ENCODE data around the gene C16orf92. TPM values are rescaled to one million over a fixed set of nuclear protein-coding genes. Genes with fewer than 3 reads are reported as not detected.

Gene C16orf92
- total and polyA plus RNA-seq, 2 of the 8 experiments (the other 6 are each of a cell fraction or from before 2014, with no cell fraction given) = not detected

DNA sequence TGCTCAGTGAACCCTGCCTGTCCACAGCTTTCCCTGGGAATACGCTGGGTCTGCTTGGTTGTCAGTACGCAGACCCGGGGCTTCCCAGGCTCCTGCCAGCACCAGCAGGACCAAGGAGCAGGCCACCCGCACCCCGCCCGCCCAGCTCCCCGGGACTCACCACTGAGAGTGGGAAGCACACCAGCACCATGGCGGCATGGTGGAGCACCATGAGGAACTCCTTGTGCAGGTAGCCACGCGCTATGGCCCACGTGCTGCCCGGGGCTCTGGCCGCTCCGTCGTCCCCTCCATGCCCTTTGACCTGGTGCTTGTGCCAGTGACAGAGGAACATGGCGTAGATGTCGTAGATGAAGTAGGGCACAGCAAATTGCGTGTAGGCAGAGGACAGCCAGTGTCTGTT is 3.5 kb downstream of the C16orf92 start:
- Histone ChIP-seq H3K36me3 (ENCODE audit: control insufficient read depth in 2 of 4, insufficient read depth in 4 of 4, low read length in 3 of 4) (peaks cover 0 to 7% (median under 1%) of the 10 kb centered on the region in 4 experiments; a peak in 2 of 8 replicates), H3K14ac (ENCODE audit: insufficient read length) (no peak overlapping the region), H2AK5ac (ENCODE audit: low read depth, low read length) (no peak overlapping the region), H3K18ac (ENCODE audit: extremely low read depth, low read length) (no peak overlapping the region), H3K23me2 (ENCODE audit: low read depth, low read length) (peaks cover 7% of the 10 kb centered on the region; the same call in 1 of the 2 replicates), H3K9ac (replicated peaks in 1 of 4; ENCODE audit: extremely low read depth in 1 of 4, low read depth in 3 of 4, low read length in 3 of 4) (no peak overlapping the region), H2BK12ac (ENCODE audit: low read depth, low read length) (0 out of 2 replicates have a peak overlapping the region, but pooled peaks have one; percentile 9), H3K56ac (replicated peaks; ENCODE audit: insufficient read length, low read depth, low read length) (no peak overlapping the region), H4K91ac (replicated peaks; ENCODE audit: insufficient read length, low read length) (no peak overlapping the region), H3K4me3 (ENCODE audit: extremely low read depth in 1 of 4, insufficient read depth in 2 of 4, low read depth in 3 of 4, low read length in 4 of 4) (no peak overlapping the region), H3K4me1 (replicated peaks in 1 of 4; ENCODE audit: control insufficient read depth in 3 of 4, insufficient read depth in 4 of 4, low read length in 3 of 4) (peaks cover 0 to 20% (median 12%) of the 10 kb centered on the region in 4 experiments; a peak in 6 of 7 replicates), H2BK5ac (ENCODE audit: low read depth, low read length) (no peak overlapping the region), H3K27me3 (replicated peaks in 1 of 4; ENCODE audit: control insufficient read depth in 3 of 4, extremely low read depth in 1 of 4, insufficient read depth in 3 of 4, low read length in 3 of 4) (peaks cover 0 to under 1% (median 0%) of the 10 kb centered on the region in 4 experiments; a peak in 2 of 7 replicates), H3K23ac (ENCODE audit: insufficient read length) (no peak overlapping the region), H3K4me2 (ENCODE audit: insufficient read depth in 1 of 2, low read depth in 2 of 2, low read length in 2 of 2) (no peak overlapping the region), H4K5ac (ENCODE audit: insufficient read length, low read depth, low read length) (no peak overlapping the region), H3K79me2 (ENCODE audit: control insufficient read depth in 1 of 2, insufficient read depth in 2 of 2, low read length in 2 of 2) (no peaks in the 10 kb centered on the region), H3K9me3 (ENCODE audit: insufficient read depth in 2 of 2, low read depth in 1 of 2, low read length in 1 of 2) (no peaks in the 10 kb centered on the region), H4K20me1 (replicated peaks in 1 of 2; ENCODE audit: control insufficient read depth in 1 of 2, insufficient read depth in 2 of 2, low read length in 2 of 2) (peaks cover 12 to 16% of the 10 kb centered on the region in 2 experiments), H3K4ac (replicated peaks; ENCODE audit: insufficient read length, low read depth, low read length) (no peak overlapping the region), H2BK20ac (ENCODE audit: low read length) (no peak overlapping the region), H3K79me1 (ENCODE audit: low read depth, low read length) (peaks cover 5% of the 10 kb centered on the region; the same call in 1 of the 2 replicates), H3K27ac (ENCODE audit: low read depth, low read length) (no peak overlapping the region), H2BK120ac (replicated peaks; ENCODE audit: low read depth, low read length) (no peak overlapping the region), H2AFZ (ENCODE audit: low read length) (no peak overlapping the region), H4K8ac (ENCODE audit: extremely low read depth, insufficient read depth, low read length) (no peak overlapping the region), H2BK15ac (ENCODE audit: low read length) (no peak overlapping the region)
- DNase-seq (ENCODE audit: low read depth in 1 of 2, low spot score in 2 of 2) (no peak), FAIRE-seq (no peak)
- POLR2A ChIA-PET (ENCODE audit: partially characterized antibody) = interaction anchor here (1.2 kb wide), 1 partner anchor 18 kb away, joined by 4 read pairs; no protein-coding TSS in a partner anchor
- CTCF ChIA-PET (ENCODE audit: partially characterized antibody) = interaction anchor here (1.3 to 1.4 kb wide), 2 partner anchors 74 to 326 kb away, joined by 3 read pairs; no protein-coding TSS in a partner anchor
- WGBS, 2 experiments (ENCODE audit: extremely low coverage in 1 of 2, insufficient coverage in 1 of 2, insufficient read length in 1 of 2, insufficient replicate concordance in 2 of 2, low coverage in 1 of 2, low lambda C conversion rate in 2 of 2, missing lambda C conversion rate in 1 of 2) = 92% methylated on average over 18 of the region's 18 CpGs; no CpG with 5 or more reads in 1 of the 2 experiments
- TF ChIP-seq NANOG (IDR thresholded peaks at IDR 0.05; ENCODE audit: insufficient read depth, low read depth, low read length, poor library complexity, severe bottlenecking) (no peak), KDM5A (IDR thresholded peaks at IDR 0.05; ENCODE audit: low read length) (no peak), BCL11A (IDR thresholded peaks at IDR 0.05; ENCODE audit: low read depth in 2 of 2, low read length in 2 of 2) (no peak), RBBP5 (IDR thresholded peaks at IDR 0.05; ENCODE audit: borderline replicate concordance, low read depth, low read length) (no peak), GABPA (IDR thresholded peaks at IDR 0.05; ENCODE audit: borderline replicate concordance, insufficient read depth, low read length) (no peak), EP300 (IDR thresholded peaks at IDR 0.05; ENCODE audit: borderline replicate concordance in 1 of 2, low read depth in 2 of 2, low read length in 2 of 2) (no peak), HDAC6 (IDR thresholded peaks at IDR 0.05; ENCODE audit: low read depth, low read length) (no peak), TAF7 (optimal IDR thresholded peaks at IDR 0.05; ENCODE audit: borderline replicate concordance, low read depth, low read length) (no peak), NRF1 (IDR thresholded peaks at IDR 0.05; ENCODE audit: low read depth, low read length) (no peak), BRCA1 (IDR thresholded peaks at IDR 0.05; ENCODE audit: low read depth, low read length) (no peak), EZH2 (IDR thresholded peaks at IDR 0.05; ENCODE audit: low read depth, low read length, severe bottlenecking) (no peak), SIN3A (conservative IDR thresholded peaks at IDR 0.05 in 1 of 2, IDR thresholded peaks at IDR 0.05 in 1 of 2; ENCODE audit: low read depth in 1 of 2, low read length in 2 of 2) (no peak), ZNF274 (IDR thresholded peaks at IDR 0.05; ENCODE audit: borderline replicate concordance, extremely low read depth, low read length) (no peak)

Data from H1 (cell line).